Retinal pigment epithelial cell (primary cell): Measurements from ENCODE around the gene FYCO1.

Experiments
- DNase-seq: peaks from one replicate; pipeline ENCODE4 v3.0.0-alpha.2; 2010; ENCODE audit warnings: low read depth
- H3K4me3 ChIP-seq: 2 replicates; pipeline ENCODE4 v1.5.1; 2011; ENCODE audit warnings: mild to moderate bottlenecking, low read length, control low read depth, moderate library complexity
- CTCF ChIP-seq: conservative IDR thresholded peaks from 2 replicates; pipeline ENCODE4 v1.5.1; 2011; ENCODE audit warnings: low read depth, low read length, control low read depth, inconsistent platforms

Gene FYCO1

DNA sequence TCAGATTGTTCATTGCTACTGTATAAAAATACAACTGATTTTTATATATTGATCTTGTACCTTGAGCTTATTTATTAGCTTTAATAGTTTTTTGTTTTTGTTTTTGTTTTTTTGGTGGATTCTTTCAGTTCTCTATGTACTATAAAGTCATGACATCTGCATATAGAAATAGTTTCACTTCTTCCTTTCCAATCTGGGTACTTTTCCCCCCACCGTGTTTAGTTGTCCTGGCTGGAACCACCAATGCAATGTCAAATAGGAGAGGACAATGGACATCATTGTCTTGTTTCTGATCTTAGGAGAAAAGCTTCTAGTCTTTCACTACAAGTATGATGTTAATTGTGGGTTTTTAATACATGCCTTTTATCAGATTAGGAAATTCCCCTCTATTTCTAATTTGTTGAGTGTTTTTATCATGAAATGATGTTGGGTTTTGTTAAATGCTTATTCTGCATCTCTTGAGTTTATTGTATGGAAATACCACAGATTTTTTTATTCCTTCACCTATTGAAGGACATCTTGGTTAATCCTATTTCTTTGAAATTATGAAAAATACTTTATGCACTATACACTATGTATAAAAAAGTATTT is 34.4 kb upstream of the FYCO1 start:
- no peak overlapping the region for H3K4me3 ChIP-seq
- TF ChIP-seq CTCF = no peak
- no peak for DNase-seq

DNA sequence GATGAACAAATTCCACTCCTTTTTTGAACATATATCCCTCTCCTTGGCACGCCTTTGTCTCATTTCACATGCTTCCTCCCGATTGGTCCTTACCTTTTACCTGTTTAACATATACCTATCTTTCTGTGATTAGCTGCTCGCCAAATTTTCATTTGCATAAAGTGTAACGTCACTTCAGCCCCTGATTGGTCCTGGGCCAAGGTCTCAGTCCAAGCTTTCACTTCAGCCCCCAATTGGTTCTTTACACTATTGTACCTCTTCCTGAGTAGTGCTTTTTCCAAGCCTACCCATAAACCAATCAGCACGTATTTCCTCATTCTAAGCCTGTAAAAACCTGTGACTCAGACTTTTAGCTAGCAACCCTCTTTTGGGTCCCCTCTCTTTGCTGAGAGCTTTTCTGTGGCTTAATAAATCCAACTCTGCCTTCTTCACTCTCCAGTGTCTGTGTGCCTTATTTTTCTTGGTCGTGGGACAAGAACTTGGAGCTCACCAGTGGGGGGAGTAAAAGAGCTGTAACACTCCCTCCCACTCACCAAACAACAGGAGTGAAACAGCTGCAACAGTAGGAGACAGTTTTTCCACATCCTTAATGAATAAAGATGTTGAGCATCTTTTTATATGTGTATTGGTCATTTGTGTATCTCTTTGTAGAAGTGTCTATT is 32.2 kb upstream of the FYCO1 start:
- no peak for TF ChIP-seq CTCF
- H3K4me3 ChIP-seq = no peak overlapping the region
- no peak for DNase-seq

DNA sequence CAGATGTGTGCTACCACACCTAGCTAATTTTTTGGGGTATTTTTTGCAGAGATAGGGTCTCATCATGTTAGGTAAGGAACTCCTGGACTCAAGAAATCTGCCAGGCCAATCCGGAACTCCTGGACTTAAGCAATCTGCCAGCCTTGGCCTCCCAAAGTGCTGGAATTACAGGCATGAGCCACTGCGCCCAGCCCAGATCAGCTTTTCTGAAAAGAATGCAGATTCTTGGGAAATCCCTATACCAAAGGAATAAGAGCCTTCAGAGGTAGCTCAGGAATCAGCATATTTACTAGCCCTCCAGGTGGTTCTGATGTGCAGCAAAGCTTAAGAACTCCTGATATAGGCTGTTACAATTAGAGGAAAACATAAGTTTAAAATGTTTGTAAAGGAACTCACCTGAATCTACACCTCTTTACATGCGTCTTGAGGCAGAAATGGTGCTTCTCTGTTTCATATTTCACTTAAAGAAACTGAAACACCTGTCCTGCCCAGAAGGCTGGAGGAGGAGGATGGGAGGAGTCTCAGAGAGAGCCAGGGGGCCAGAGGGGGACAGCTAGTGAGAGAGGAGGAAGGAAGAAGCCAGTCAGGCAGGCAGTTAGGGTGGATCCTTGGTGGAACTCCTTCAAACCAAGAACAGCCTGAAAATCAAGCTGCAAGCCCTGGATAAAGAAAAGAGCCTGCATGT is 31.5 kb upstream of the FYCO1 start, which contains the start of gene XCR1:
Gene XCR1, minus strand, starts transcription at position 463 of the 685 bp plus-strand sequence. CDS start 5,536 bp downstream, outside the sequence.
- DNase-seq = no peak
- no peak within 1 kb of the TSS for H3K4me3 ChIP-seq
- TF ChIP-seq CTCF = no peak

DNA sequence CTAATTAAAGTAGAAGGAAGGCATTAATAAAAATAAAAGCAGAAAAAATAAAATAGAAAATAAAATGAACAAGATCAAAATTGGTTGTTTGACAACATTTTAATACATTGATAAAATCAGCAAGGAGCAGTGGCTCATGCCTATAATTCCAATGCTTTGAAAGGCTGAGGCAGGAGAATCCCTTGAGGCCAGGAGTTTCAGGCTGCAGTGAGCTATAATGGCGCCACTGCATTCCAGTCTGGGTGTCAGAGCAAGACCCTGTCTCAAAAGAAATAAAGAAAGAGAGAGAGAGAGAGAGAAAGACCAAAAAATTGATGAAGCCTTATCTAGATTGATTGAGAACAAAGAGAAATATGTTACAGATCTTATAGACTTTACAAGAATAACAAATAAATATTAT is 29.5 kb upstream of the FYCO1 start:
- no peak for DNase-seq
- H3K4me3 ChIP-seq = no peak overlapping the region
- no peak for TF ChIP-seq CTCF

DNA sequence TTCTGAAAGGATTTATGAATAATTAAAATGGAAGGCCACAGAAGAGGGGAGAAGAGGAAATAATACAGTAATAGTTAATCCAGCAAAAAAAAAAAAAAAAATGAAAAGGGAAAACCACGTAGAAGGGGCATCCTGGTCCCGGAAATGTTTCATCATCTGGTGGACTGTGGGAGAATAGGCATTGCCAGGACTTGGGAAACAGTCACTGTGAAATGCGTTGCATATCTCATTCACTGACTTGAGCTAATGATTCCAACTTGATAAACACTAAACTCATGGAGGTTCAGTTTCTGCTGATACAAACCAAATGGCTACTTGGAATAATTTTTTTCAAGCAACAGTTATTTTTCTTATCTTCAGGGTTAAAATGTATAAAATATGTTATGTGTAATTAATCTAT is 28.5 kb upstream of the FYCO1 start:
- H3K4me3 ChIP-seq = no peak overlapping the region
- DNase-seq = no peak
- no peak for TF ChIP-seq CTCF

DNA sequence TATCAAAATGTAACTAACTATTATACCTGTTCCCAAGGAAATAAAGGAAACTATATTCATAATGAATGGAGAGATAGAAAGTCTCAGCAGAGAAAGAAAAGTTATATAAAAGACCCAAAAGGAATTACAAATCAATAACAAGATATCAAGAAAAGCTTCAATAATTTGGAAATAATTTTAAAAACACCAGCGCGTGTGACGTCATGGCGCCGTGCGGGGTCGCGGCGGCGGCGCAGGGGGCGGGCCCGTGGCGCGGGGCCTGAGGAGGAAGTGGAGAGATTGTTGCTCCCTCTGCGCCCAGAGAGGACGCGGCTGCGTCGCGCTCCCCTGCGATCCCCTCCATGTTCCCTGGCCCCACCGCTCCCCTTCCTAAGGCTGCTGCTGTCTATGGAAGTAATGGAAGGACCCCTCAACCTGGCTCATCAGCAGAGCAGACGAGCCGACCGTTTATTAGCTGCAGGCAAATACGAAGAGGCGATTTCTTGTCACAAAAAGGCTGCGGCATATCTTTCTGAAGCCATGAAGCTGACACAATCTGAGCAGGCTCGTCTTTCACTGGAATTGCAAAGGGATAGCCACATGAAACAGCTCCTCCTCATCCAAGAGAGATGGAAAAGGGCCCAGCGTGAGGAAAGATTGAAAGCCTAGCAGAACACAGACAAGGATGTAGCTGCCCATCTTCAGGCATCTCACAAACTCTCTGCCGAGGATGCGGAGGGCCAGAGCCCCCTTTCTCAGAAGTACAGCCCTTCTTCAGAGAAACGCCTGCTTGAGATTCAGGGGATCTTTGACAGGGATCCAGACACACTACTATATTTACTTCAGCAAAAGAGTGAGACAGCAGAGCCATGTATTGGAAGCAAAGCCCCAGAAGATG is 27.5 kb upstream of the FYCO1 start:
- H3K4me3 ChIP-seq = no peak overlapping the region
- no peak for DNase-seq
- TF ChIP-seq CTCF = no peak
